Epithelial cell of proximal tubule (primary cell): ENCODE data around the gene PDE4D. TPM values are rescaled to one million over a fixed set of nuclear protein-coding genes. Genes with fewer than 3 reads are reported as not detected.

Experiments used
- DNase-seq: peaks from one replicate; pipeline ENCODE4 v3.0.0-alpha.2; 2011; ENCODE audit warnings: low read depth
- H3K4me3 ChIP-seq: 2 replicates; pipeline ENCODE4 v1.5.1; 2011; ENCODE audit warnings: low read depth, mild to moderate bottlenecking, low read length
- total RNA-seq: library from RNA; depleted of rRNA; stranded (reverse); fragments of >200 nt; gene quantifications from 2 replicates; pipeline ENCODE4 v1.2.3, GENCODE V29; 2015
- TF ChIP-seq, protein P1 (sequence below): conservative IDR thresholded peaks from 2 replicates; pipeline ENCODE4 v1.5.1; 2012; ENCODE audit warnings: low read depth, mild to moderate bottlenecking, low read length

PDE4D gene
- total RNA-seq, 1 donor from 2014 or later: 18.4 TPM

DNA sequence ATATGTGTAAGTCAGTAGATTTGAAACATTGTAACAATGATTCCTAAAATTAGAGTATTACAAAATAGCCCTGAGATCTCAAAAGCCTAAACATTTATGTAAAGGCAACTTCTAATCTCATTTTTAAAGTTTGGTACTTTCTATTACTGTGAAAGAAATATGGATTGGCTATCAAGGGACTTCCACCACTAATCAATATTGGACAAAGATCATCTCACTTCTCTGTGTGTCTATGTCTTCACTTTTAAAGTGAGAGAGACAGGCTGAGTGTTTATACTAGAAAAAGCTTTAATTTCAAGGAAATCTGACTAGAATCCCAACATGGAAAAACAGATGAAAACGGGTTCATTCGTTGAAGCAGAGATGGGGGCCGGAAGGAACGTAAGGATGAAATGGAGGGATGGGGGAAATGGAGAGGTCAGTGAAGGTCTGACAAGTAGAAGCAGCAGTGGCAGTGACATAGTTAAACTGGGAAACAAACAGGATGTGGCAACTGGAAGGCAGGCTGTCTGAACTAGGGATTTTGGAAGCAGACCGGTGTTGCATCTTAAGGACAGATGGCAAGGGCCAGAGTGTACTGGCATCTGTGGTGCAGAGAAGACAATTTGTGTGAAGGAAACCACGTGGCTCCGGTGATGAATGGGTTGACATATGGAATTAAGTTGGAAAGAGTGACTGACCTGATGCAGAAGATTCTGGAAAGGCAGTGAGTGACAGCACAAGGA, 60.8 kb downstream of the PDE4D start:
- no peak overlapping the region for H3K4me3 ChIP-seq
- DNase-seq: no peak
- TF ChIP-seq, protein P1, sequence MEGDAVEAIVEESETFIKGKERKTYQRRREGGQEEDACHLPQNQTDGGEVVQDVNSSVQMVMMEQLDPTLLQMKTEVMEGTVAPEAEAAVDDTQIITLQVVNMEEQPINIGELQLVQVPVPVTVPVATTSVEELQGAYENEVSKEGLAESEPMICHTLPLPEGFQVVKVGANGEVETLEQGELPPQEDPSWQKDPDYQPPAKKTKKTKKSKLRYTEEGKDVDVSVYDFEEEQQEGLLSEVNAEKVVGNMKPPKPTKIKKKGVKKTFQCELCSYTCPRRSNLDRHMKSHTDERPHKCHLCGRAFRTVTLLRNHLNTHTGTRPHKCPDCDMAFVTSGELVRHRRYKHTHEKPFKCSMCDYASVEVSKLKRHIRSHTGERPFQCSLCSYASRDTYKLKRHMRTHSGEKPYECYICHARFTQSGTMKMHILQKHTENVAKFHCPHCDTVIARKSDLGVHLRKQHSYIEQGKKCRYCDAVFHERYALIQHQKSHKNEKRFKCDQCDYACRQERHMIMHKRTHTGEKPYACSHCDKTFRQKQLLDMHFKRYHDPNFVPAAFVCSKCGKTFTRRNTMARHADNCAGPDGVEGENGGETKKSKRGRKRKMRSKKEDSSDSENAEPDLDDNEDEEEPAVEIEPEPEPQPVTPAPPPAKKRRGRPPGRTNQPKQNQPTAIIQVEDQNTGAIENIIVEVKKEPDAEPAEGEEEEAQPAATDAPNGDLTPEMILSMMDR: no peak

DNA sequence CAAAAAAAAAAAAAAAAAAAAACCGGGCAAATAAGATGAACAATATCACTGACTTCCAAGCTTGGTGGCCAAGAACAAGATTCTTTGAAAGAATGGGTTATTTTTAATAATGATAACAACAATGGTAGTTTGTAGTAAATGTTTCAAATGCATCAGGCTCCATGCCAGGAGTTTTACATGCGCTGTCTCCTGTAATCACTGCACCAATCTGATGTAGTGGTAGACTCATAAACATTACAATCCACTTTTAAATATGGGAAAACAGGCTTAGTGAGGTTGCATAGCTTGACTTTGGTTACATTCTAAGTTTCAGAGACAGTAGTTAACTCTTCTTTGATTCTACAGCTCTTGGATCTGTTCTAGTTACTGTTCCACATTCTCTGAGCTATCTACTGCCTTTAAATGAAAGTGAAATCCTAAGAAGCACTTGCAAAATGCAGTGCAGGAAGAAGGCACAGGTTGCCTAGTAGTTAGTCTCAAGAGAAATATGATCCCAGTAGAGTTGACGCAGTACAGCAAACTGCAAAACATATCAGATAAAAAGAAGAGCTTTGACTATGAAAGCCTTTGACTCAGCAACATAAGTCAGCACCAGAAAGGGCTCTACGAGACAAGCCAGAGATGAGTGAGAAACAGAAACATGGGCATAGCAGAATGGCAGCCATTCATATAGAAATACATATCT, 62.1 kb downstream of the PDE4D start:
- TF ChIP-seq, protein P1: no peak
- no peak overlapping the region for H3K4me3 ChIP-seq
- DNase-seq: no peak

DNA sequence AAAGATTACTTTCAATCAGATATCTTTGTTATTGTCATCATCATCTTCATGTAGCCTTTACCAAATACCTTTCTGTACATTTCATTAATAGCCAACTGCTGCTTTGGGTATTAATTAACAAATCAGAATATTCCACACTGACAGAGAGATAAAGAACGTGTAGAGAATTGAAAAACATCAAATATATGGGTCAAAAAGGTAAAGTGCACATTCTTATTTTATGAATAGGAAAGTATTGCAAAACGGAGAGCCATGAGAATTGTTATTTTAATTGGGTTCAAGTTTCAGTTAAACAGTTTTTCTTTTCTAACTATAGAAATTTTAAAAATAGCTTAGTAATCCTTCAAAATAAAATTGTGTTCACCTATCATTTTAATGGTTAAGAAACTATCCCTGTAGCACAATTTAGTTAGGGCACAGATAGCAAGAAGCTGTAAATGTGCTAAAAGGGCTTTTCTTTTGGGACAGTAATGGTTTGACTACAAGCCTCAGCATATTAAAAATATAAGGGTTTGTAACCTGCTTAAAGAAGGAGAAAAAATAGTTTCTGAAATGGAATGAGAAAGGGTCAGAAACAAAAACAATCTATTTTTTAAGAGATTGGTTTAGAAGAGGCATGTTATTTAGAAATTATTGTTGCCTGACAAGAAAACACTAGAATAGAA, 62.9 kb downstream of the PDE4D start:
- TF ChIP-seq, protein P1: no peak
- DNase-seq: no peak
- no peak overlapping the region for H3K4me3 ChIP-seq

DNA sequence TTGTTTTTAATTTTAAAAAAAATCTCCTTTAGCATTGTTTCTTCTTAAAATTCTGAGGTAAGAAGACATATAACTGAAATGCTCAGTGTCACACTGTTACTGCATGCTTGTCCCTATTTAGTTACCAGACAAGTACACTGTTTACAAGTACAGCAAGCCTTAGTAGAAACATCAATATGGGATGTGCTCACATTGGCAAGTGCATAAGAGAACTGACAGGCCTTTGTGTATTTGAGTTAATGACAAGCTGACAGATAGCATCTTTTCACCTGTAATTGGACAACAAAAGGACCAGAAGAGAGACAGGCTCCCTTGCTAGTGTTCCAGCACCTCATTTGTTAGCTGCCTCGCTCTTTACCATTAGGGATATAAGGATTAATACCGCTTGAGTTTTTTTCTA, 63.6 kb downstream of the PDE4D start:
- no peak for DNase-seq
- TF ChIP-seq, protein P1: no peak
- no peak overlapping the region for H3K4me3 ChIP-seq

DNA sequence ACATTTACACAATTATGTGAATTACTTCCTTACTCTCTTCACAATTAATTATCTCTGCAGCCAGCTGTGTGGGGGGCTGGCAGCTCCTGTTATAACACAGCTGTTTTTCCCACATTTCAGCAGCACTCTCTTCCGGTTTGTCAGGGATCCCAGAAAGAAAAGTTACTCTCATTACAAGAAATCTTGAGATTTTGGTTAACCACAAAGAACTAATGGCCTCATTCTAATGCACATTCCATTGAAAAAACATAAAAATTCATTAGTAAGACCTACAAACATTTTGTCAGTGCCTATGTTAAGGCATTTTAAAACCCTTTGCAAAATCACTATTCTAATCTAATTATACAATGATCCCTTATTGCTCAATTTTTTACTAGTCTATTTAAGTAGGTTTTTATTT, 64.1 kb downstream of the PDE4D start:
- DNase-seq: no peak
- H3K4me3 ChIP-seq: no peak overlapping the region
- TF ChIP-seq, protein P1: no peak

DNA sequence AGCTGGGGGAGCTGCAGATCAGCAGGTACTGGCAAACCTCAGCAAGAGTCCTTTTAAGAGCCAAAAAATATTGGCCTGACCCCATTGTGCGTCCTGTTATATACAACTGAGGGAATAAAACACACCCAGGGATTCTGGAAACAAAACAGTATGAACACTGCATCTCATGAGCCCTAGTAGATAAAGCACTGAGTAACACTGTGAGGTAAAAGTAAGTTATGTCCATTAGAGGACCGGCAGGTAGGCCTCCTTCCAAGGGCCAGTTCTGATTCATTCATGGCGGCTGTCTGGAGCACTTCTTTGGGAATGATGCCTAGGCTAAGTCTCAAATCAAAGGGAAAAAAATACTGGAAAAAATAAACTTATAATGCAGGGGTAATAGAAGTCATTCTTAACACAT, 64.9 kb downstream of the PDE4D start:
- TF ChIP-seq, protein P1: no peak
- no peak overlapping the region for H3K4me3 ChIP-seq
- no peak for DNase-seq
